Endothelial cell of umbilical vein (primary cell): Measurements from ENCODE around the gene CYP1A1. TPM values are rescaled to one million over a fixed set of nuclear protein-coding genes. Genes with fewer than 3 reads are reported as not detected.

ENCODE experiments used
- BruUV-seq: library from RNA; stranded (reverse); fragments of 400-500 nt; replicated peaks from 2 replicates; lab custom pipeline; 2021; lab: Mats Ljungman, UMichigan
- CTCF ChIA-PET: fragments of 300-600, 350-600 bp; sonication (Branson Sonifier 250); formaldehyde crosslinking; loops from one replicate; lab custom pipeline; 2021; ENCODE audit warnings: antibody characterized with exemption, inconsistent platforms; lab: Charles Lee
- POLR2A ChIA-PET: fragments of 300-600, 350-600 bp; sonication (Branson Sonifier 250); formaldehyde crosslinking; loops from one replicate; lab custom pipeline; 2021; ENCODE audit warnings: antibody characterized with exemption, inconsistent platforms; lab: Charles Lee
- DNase-seq: peaks from one replicate; pipeline ENCODE4 v3.0.0-alpha.2; 2011; ENCODE audit warnings: low read depth, low spot score
- FAIRE-seq: peaks from 2 replicates; lab custom pipeline; 2011; peaks lifted over from hg19 to GRCh38; lab: Jason Lieb, UNC
- H2AFZ ChIP-seq: 2 replicates; pipeline ENCODE4 v1.6.0; 2012; ENCODE audit warnings: low read depth, low read length, control low read depth, inconsistent platforms
- H3K27ac ChIP-seq: 2 replicates; pipeline ENCODE4 v1.5.1; 2011; ENCODE audit warnings: low read depth, mild to moderate bottlenecking, control low read depth, low read length, moderate library complexity; ENCODE audit not compliant: insufficient read depth
- H3K27me3 ChIP-seq, 2 experiments: 2 replicates each; pipeline versions ENCODE4 v1.6.0 to v1.6.1; 2011; ENCODE audit warnings: low read length in 2 of 2, mixed read lengths in 1 of 2; ENCODE audit not compliant: control insufficient read depth in 2 of 2, insufficient read depth in 2 of 2
- H3K36me3 ChIP-seq, 2 experiments: 2 replicates in 1 of 2; 3 replicates in 1 of 2; pipeline ENCODE4 v1.5.1; 2011; ENCODE audit warnings: low read length in 2 of 2, mild to moderate bottlenecking in 1 of 2, moderate library complexity in 1 of 2; ENCODE audit not compliant: control insufficient read depth in 2 of 2, insufficient read depth in 2 of 2; ENCODE audit errors: extremely low read depth in 1 of 2
- H3K4me1 ChIP-seq: 3 replicates; pipeline ENCODE4 v1.5.1; 2011; ENCODE audit warnings: mild to moderate bottlenecking, low read length; ENCODE audit not compliant: control insufficient read depth, insufficient read depth; ENCODE audit errors: extremely low read depth
- H3K4me2 ChIP-seq: 2 replicates; pipeline ENCODE4 v1.6.1; 2011; ENCODE audit warnings: low read length, control low read depth, mixed read lengths; ENCODE audit not compliant: insufficient read depth
- H3K4me3 ChIP-seq, 3 experiments: fragments of 200-600 bp in 1 of 3; sonication (generic), shearing (Covaris generic) in 1 of 3; replicated peaks in 1 of 3; 2 replicates each; pipeline ENCODE4 v1.5.1; 2011 to 2016; ENCODE audit warnings: control low read depth in 3 of 3, low read length in 3 of 3, mild to moderate bottlenecking in 2 of 3, inconsistent platforms in 1 of 3, low read depth in 1 of 3, moderate library complexity in 1 of 3; ENCODE audit not compliant: insufficient read depth in 1 of 3
- H3K79me2 ChIP-seq: 2 replicates; pipeline ENCODE4 v1.6.0; 2012; ENCODE audit warnings: low read length, inconsistent platforms; ENCODE audit not compliant: control insufficient read depth, insufficient read depth
- H3K9ac ChIP-seq: replicated peaks from 2 replicates; pipeline ENCODE3; 2011; ENCODE audit warnings: low read length, control low read depth; ENCODE audit not compliant: insufficient read depth; ENCODE audit errors: extremely low read depth
- H3K9me1 ChIP-seq: replicated peaks from 3 replicates; pipeline ENCODE4 v1.6.0; 2011; ENCODE audit warnings: mild to moderate bottlenecking, low read length; ENCODE audit not compliant: control insufficient read depth, insufficient read depth; ENCODE audit errors: extremely low read depth
- H3K9me3 ChIP-seq: replicated peaks from 2 replicates; pipeline ENCODE4 v1.5.1; 2012; ENCODE audit warnings: low read length, inconsistent platforms; ENCODE audit not compliant: control insufficient read depth, insufficient read depth
- H4K20me1 ChIP-seq: replicated peaks from 2 replicates; pipeline ENCODE3; 2011; ENCODE audit warnings: mild to moderate bottlenecking, low read length; ENCODE audit not compliant: control insufficient read depth, insufficient read depth; ENCODE audit errors: extremely low read depth
- EZH2 ChIP-seq: IDR thresholded peaks from 2 replicates; pipeline ENCODE4 v1.6.1; 2012; ENCODE audit warnings: borderline replicate concordance, low read depth, mild to moderate bottlenecking, moderate library complexity, low read length, inconsistent platforms; ENCODE audit not compliant: severe bottlenecking
- FOS ChIP-seq: IDR thresholded peaks from 2 replicates; pipeline ENCODE4 v1.6.1; 2011; ENCODE audit warnings: mild to moderate bottlenecking, low read length, moderate library complexity, borderline replicate concordance; ENCODE audit not compliant: insufficient read depth
- GATA2 ChIP-seq: IDR thresholded peaks from 2 replicates; pipeline ENCODE4 v1.7.0; 2011; ENCODE audit warnings: low read depth, mild to moderate bottlenecking, moderate library complexity, mixed read lengths, low read length; ENCODE audit not compliant: insufficient read length, insufficient read depth
- JUN ChIP-seq: IDR thresholded peaks from 2 replicates; pipeline ENCODE4 v1.6.1; 2011; ENCODE audit warnings: borderline replicate concordance, low read depth; ENCODE audit not compliant: insufficient read length, insufficient read depth
- MAX ChIP-seq: IDR thresholded peaks from 2 replicates; pipeline ENCODE4 v1.6.1; 2011; ENCODE audit not compliant: insufficient read depth, insufficient read length
- MYC ChIP-seq: IDR thresholded peaks from one replicate; pipeline ENCODE4 v1.6.1; 2011; ENCODE audit warnings: mild to moderate bottlenecking, low read depth, low read length
- POLR2A ChIP-seq: IDR thresholded peaks from 2 replicates; pipeline ENCODE4 v1.6.1; 2012; ENCODE audit warnings: low read depth, mild to moderate bottlenecking, control low read depth, low read length
- POLR2AphosphoS5 ChIP-seq: IDR thresholded peaks from 2 replicates; pipeline ENCODE4 v1.6.1; 2012; ENCODE audit warnings: low read depth, mild to moderate bottlenecking, control low read depth, low read length, moderate library complexity; ENCODE audit not compliant: insufficient read depth
- dilution Hi-C: fragments of 300-500 bp; cut with MboI; formaldehyde crosslinking; loops from one replicate; pipeline ENCODE4 v1.15.0; 2019; ENCODE audit warnings: low sequenced_read_pairs; ENCODE audit not compliant: extremely low pct_ligation_motif_present
- intact Hi-C: fragments of 100-400 bp; cut with micrococcal nuclease; formaldehyde crosslinking; loops from one replicate; pipeline ENCODE4 v1.10.0; 2022
- polyA plus RNA-seq, 4 experiments: library from polyadenylated mRNA; depleted of rRNA in 3 of 4; stranded (reverse) in 3 of 4; unstranded in 1 of 4; fragments of >200 nt; gene quantifications; 2 replicates each; pipeline versions ENCODE4 v1.2.1 to v1.2.3, GENCODE V29; 2011 to 2012; ENCODE audit warnings: missing spikeins in 1 of 4
- total RNA-seq: library from RNA; stranded (reverse); gene quantifications from 2 replicates; pipeline ENCODE4 v1.2.3, GENCODE V29; 2021
- TF ChIP-seq, protein P1 (sequence below), 2 donors: IDR thresholded peaks; 1 replicate in 1 of 2; 2 replicates in 1 of 2; pipeline ENCODE4 v1.5.1; 2011; ENCODE audit warnings: low read length in 2 of 2, mild to moderate bottlenecking in 2 of 2, moderate library complexity in 2 of 2, control low read depth in 1 of 2, inconsistent platforms in 1 of 2, low read depth in 1 of 2; ENCODE audit not compliant: insufficient read depth in 1 of 2; ENCODE audit errors: extremely low read depth in 1 of 2

The CYP1A1 gene
- total and polyA plus RNA-seq, 2 donors (not counting 3 experiments of a cell fraction or from before 2014, with no cell fraction given): 7.6 to 13.1 TPM

DNA sequence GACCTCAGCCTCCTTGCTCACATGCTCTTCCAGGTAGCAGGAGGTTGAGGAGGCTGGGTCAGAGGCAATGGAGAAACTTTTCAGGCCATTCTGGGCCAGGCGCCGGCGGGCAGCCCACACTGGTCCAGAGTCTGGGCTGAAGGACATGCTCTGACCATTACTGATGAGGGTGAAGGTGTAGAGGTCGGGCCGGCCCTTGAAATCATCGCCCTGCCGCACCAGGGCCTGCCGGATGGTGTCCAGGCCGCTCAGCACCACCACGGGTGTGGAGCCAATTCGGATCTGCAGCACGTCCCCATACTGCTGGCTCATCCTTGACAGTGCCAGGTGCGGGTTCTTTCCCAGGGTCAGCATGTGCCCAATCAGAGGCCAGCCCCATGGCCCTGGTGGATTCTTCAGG lies 2.7 kb downstream of the CYP1A1 start:
- FAIRE-seq: no peak
- Histone ChIP-seq H2AFZ (no peak overlapping the region), H4K20me1 (no peaks in the 10 kb centered on the region), H3K27ac (no peak overlapping the region), H3K9me3 (no peaks in the 10 kb centered on the region), H3K4me3 (no peak overlapping the region), H3K4me1 (peaks cover 12% of the 10 kb centered on the region), H3K79me2 (no peaks in the 10 kb centered on the region), H3K9me1 (no peaks in the 10 kb centered on the region), H3K9ac (no peak overlapping the region), H3K36me3 (no peaks in the 10 kb centered on the region), H3K4me2 (no peak overlapping the region), H3K27me3 (peaks cover 0 to 2% of the 10 kb centered on the region in 2 experiments)
- dilution Hi-C loops: no loop called here
- CTCF ChIA-PET: no interaction called here
- no peak for DNase-seq
- intact Hi-C loops: no loop called here
- BruUV-seq: no TSS peak
- POLR2A ChIA-PET: no interaction called here
- TF ChIP-seq POLR2AphosphoS5: no peak
- TF ChIP-seq POLR2A: no peak
- TF ChIP-seq GATA2: no peak
- TF ChIP-seq, protein P1, sequence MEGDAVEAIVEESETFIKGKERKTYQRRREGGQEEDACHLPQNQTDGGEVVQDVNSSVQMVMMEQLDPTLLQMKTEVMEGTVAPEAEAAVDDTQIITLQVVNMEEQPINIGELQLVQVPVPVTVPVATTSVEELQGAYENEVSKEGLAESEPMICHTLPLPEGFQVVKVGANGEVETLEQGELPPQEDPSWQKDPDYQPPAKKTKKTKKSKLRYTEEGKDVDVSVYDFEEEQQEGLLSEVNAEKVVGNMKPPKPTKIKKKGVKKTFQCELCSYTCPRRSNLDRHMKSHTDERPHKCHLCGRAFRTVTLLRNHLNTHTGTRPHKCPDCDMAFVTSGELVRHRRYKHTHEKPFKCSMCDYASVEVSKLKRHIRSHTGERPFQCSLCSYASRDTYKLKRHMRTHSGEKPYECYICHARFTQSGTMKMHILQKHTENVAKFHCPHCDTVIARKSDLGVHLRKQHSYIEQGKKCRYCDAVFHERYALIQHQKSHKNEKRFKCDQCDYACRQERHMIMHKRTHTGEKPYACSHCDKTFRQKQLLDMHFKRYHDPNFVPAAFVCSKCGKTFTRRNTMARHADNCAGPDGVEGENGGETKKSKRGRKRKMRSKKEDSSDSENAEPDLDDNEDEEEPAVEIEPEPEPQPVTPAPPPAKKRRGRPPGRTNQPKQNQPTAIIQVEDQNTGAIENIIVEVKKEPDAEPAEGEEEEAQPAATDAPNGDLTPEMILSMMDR (IDR thresholded peaks at IDR 0.05; ENCODE audit: extremely low read depth in 1 of 2, insufficient read depth in 1 of 2, low read depth in 1 of 2, low read length in 2 of 2): no peak
- TF ChIP-seq JUN: no peak
- no peak for TF ChIP-seq FOS
- no peak for TF ChIP-seq MYC
- no peak for TF ChIP-seq MAX
- TF ChIP-seq EZH2: no peak
